ENCODE measurements around the gene SUFU. TPM values are rescaled to one million over a fixed set of nuclear protein-coding genes. Genes with fewer than 3 reads are reported as not detected.
"Not testable (repeated sequence)": the region's sequence is repeated elsewhere in the genome, so short reads cannot be mapped to it uniquely, and the experiment has no call there.

SUFU gene
- total RNA-seq, 1 donor from 2014 or later: 9.9 TPM

DNA sequence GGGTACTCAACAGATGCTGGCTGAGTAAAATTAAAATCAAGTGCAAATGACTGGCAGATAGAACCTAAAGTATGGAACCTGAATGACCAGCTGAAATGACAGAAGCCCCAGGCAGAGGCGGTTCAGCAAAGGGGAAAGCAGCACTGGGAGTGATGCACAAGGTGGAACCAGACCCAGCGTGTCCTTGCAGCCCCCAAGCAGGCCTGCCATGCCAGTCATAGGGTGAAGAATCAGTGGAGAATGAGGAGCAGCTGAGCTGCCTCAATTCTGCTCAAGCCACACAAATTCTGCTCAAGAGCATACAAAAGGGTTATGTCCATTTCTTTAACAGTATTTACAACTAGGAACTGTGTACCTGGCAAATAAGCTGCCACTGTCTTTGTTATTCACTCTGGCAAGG, 10.0 kb upstream of the SUFU start:
- intact Hi-C loops (cut with micrococcal nuclease): no loop called here
- Mint-ChIP-seq H3K4me1 (peaks cover 11% of the 10 kb centered on the region), H3K27me3 (no peaks in the 10 kb centered on the region), H3K4me3 (no peak overlapping the region), H3K27ac (no peak overlapping the region), H3K36me3 (ENCODE audit: low read depth) (peaks cover 11% of the 10 kb centered on the region), H3K9me3 (no peaks in the 10 kb centered on the region)
- DNase-seq: no peak

DNA sequence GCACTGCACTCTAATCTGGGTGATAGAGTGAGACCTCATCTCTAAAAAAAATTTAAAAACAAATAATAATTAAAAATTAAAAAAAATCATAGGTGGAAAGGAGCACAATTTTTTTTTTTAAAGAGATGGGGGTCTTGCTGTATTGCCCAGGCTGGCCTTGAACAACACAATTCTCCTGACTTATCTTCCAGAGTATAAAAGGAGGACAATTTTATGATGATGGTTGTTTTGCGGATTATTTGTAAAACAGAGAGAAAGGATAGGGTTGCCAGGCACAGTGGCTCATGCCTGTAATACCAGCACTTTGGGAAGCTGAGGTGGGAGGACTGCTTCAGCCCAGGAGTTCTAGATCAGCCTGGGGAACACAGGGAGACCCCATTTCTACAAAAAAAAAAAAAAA, 6.2 kb upstream of the SUFU start:
- H3K36me3 Mint-ChIP-seq (ENCODE audit: low read depth): peaks cover 12% of the 10 kb centered on the region
- intact Hi-C loops (cut with micrococcal nuclease): no loop called here
- H3K27me3 Mint-ChIP-seq: no peaks in the 10 kb centered on the region
- no peak for DNase-seq
- no peak overlapping the region for H3K27ac Mint-ChIP-seq
- H3K4me3 Mint-ChIP-seq: no peak overlapping the region
- H3K9me3 Mint-ChIP-seq: no peaks in the 10 kb centered on the region
- peaks cover 18% of the 10 kb centered on the region for H3K4me1 Mint-ChIP-seq

DNA sequence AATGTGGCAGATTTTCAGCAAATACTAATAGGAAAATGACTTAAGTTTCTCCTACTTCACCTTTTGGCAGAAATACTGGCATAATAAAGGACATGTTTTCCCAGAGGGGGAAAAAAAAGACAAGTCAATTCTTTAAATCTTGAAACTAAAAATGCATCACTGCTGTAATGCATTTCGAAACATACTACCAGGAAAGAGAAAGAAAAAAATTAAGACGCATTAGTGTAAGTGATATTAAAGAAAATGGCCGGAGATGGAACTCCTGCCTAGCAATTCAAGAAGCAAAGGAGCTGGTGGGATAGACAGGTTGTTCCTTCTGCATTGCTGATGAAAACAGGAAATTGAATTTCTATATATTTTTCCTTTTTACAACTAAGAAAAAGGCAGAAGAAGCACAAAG, 4.4 kb upstream of the SUFU start:
- Mint-ChIP-seq H3K27ac (no peak overlapping the region), H3K36me3 (ENCODE audit: low read depth) (peaks cover 7% of the 10 kb centered on the region)
- intact Hi-C loops (cut with micrococcal nuclease): no loop called here

DNA sequence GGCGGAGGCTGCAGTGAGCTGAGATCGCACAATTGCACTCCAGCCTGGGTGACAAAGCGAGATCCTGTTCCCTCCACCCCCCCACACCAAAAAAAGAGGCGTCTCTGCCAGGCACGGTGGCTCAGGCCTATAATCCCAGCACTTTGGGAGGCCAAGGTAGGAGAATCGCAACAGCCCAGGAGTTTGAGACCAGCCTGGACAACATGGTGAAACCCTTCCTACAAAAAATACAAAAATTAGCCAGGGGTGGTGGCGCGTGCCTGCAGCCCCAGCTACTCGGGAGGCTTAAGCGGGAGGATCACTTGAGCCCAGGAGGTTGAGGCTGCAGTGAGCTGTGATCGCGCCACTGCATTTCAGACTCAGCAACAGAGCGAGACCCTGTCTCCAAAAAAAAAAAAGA, 3.1 kb upstream of the SUFU start:
- not testable (repeated sequence) for H3K4me3 Mint-ChIP-seq, DNase-seq, H3K9me3 Mint-ChIP-seq, H3K27me3 Mint-ChIP-seq, H3K27ac Mint-ChIP-seq
- intact Hi-C loops (cut with micrococcal nuclease): loop anchor here (5.0 to 10.0 kb wide), 5 partner anchors 172 to 1438 kb away; partner anchors contain the start of genes ARMH3, BTRC, CNNM2 and KAZALD1
- peaks cover 13% of the 10 kb centered on the region for H3K36me3 Mint-ChIP-seq (ENCODE audit: low read depth)
- H3K4me1 Mint-ChIP-seq: peaks cover 23% of the 10 kb centered on the region

More for the DNA sequence above, 4.4 kb upstream of the SUFU start:
- Mint-ChIP-seq H3K4me1 (peaks cover 11% of the 10 kb centered on the region), H3K27me3 (no peaks in the 10 kb centered on the region), H3K9me3 (no peaks in the 10 kb centered on the region), H3K4me3 (no peak overlapping the region)
- DNase-seq: no peak

DNA sequence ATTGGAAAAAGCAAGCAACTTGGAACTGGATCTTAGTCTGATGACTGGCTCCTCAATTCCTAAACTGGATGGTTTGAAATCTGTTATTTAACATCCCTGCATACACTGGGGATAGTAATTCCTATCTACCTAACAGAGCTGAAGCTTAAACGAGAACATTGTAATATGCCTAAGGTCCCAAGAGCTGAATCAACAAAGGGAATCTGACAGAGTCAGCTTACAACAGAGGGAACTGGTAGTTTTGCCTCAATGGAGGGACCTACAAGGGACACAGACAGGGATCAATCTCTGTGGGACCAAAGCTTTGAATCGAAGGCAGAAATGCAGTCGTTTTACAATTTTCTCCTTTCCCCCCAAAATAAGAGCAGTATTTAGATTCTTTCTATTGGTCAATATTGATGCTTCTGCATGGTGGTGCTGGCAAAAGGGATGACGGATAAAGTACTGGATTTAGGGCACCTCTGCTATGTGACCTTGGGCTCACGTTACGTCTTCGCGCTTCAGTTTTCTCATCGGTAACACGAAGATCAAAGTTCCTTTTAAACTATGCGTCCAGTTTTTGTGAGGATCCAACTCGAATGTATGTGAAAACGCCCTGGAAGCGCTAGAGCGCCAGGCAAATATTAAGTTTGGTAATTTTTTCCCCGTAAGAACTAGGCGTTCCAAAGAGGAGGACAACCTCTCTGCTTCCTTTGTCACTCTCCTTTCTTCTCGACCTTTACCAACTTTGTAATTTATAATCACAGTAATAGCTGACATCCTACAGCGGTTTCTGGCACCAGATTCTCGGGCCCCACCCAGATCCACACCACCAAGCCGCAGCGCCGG, 2.4 kb upstream of the SUFU start:
- no peak overlapping the region for H3K27ac Mint-ChIP-seq
- H3K9me3 Mint-ChIP-seq: no peaks in the 10 kb centered on the region
- H3K36me3 Mint-ChIP-seq (ENCODE audit: low read depth): peaks cover 16% of the 10 kb centered on the region
- H3K4me3 Mint-ChIP-seq: no peak overlapping the region
- no peak for DNase-seq
- no peaks in the 10 kb centered on the region for H3K27me3 Mint-ChIP-seq
- intact Hi-C loops (cut with micrococcal nuclease): loop anchor here (1.0 to 10.0 kb wide), 20 partner anchors 40 to 1439 kb away; partner anchors contain the start of genes ARL3, ARMH3, BORCS7 and BTRC
- H3K4me1 Mint-ChIP-seq: peaks cover 23% of the 10 kb centered on the region

DNA sequence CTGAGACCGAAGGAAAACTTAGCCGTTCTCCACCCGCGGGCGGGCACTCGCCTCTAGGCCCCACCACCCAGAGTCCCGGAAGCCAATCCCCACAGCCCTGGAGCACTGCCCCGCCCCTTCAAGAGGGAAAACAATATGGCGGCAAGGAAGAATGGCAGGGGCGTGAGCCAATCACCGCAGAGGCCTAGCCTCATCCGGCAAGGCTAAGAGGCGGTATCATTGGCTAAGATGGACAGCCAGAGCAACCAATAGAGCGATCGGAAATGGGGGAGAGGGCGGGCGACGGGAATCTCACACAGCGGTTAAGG, 1.8 kb upstream of the SUFU start:
- Mint-ChIP-seq H3K9me3 (no peaks in the 10 kb centered on the region), H3K36me3 (ENCODE audit: low read depth) (peaks cover 21% of the 10 kb centered on the region), H3K27ac (no peak overlapping the region), H3K4me1 (peaks cover 24% of the 10 kb centered on the region), H3K4me3 (no peak overlapping the region), H3K27me3 (no peaks in the 10 kb centered on the region)
- peak; percentile 100 for DNase-seq
- intact Hi-C loops (cut with micrococcal nuclease): loop anchor here (1.0 to 10.0 kb wide), 20 partner anchors 41 to 1440 kb away; partner anchors contain the start of genes ARL3, ARMH3, BORCS7 and BTRC

DNA sequence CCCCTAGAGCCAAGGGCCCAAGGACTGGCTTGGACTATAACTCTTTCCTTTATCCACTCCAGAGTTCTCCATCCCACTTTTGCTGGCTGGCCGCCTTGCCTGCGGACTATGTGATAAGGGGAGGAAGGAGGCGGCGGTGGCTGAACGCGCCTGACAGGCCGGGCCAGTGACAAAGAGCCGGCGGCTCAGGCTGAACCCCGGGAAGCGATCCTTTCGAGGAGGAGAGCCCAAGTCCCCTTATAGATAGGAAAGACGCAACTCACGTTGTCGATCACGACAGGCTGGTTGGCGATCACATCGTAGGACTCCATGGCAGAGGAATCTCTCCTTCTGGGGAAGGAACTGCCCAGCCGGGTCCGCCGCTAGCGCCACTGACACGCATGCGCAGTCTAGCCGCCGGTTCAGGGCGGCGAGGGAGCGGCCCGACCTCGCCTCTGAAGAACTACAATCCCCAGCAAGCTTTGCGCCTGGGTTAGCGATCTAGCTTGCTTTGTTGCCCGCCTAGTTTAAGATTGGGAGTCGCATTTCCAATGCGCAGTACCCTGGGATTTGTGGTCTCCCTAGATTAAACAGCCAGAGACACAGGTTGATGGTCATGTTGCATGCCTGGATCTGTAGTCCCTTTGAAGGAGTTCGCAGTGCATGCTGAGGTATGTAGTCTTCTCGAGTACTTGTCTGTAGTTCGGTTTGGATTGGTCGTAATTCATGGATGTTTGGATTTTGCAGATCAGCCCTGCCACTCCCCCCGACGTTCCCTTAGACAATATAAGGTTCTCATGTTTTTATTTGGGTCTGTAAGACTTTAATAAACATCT, 1.2 kb upstream of the SUFU start, which contains the start of gene ACTR1A:
TSS of gene ACTR1A (minus strand) at position 376 of the 815 bp plus-strand sequence. CDS start at position 311, 65 bp downstream.
- Mint-ChIP-seq H3K4me3 (no peak within 1 kb of the TSS), H3K9me3 (no peaks in the 10 kb centered on the region), H3K4me1 (peaks cover 27% of the 10 kb centered on the region), H3K36me3 (ENCODE audit: low read depth) (peaks cover 22% of the 10 kb centered on the region), H3K27ac (peak within 1 kb of the TSS; percentile 60), H3K27me3 (no peaks in the 10 kb centered on the region)
- DNase-seq: peak; percentile 99
- intact Hi-C loops (cut with micrococcal nuclease): loop anchor here (1.0 to 10.0 kb wide), 22 partner anchors 41 to 1440 kb away; partner anchors contain the start of genes ARL3, ARMH3, BORCS7 and BTRC

DNA sequence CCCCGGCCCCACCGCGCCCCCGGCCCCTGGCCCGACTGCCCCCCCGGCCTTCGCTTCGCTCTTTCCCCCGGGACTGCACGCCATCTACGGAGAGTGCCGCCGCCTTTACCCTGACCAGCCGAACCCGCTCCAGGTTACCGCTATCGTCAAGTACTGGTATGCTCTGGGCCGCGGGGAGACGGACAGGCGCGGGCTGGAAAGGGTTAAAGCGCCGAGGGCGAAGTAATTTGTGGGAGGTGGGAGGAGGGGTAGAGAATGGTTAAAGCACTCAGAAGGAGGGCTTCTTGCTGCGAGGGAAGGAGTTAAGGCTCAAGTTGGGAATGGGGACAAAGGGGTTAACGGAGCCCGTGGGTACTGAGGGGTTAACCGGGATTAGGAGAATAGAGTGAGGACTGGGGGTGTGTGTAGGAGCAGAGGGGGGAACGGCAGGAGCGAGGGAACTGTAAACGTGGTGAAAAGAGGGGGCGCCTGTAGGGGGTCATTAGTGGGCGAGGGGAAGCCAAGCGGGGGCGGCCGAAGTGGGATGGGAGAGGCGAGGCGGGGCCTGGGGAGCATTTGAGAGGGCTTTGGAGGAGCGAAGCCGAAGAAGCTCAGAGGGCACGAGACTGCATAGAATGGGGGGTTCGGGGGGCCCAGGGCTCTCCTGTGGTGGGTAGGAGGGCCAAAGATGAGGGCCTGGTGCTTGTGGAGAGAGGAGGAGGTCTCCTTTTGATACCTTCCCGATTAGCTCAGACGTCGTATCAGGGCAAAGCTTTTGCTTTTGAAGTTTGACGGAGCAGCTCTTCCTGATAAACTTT, 605 bp downstream of the SUFU start:
- H3K4me3 Mint-ChIP-seq: no peak overlapping the region
- intact Hi-C loops (cut with micrococcal nuclease): loop anchor here (5.0 to 10.0 kb wide), 5 partner anchors 168 to 1442 kb away; partner anchors contain the start of genes ARMH3, BTRC, CNNM2 and KAZALD1
- peaks cover 23% of the 10 kb centered on the region for H3K4me1 Mint-ChIP-seq

DNA sequence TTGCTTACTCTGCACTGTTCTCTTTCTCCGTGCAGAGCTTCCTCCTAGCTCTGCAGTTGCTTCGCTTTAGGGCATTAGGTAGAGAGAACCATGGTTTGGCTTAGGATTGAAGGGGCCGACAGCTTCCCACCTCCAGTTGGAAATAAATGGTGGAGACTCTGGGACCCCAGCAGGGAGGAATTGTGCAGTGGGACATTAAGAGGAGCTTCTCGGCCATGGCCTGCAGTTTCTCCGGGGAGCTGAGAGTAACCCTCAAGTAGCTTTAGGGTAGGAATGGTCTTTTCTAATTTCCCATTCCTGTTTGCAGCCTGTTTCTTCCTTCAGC, 1.2 kb downstream of the SUFU start:
- Mint-ChIP-seq H3K27ac (peak overlapping the region; percentile 82), H3K4me1 (peaks cover 26% of the 10 kb centered on the region), H3K36me3 (ENCODE audit: low read depth) (peaks cover 23% of the 10 kb centered on the region), H3K27me3 (no peaks in the 10 kb centered on the region), H3K9me3 (no peaks in the 10 kb centered on the region), H3K4me3 (no peak overlapping the region)
- no peak for DNase-seq
- intact Hi-C loops (cut with micrococcal nuclease): loop anchor here (5.0 to 10.0 kb wide), 5 partner anchors 167 to 1443 kb away; partner anchors contain the start of genes ARMH3, BTRC, CNNM2 and KAZALD1

More for the DNA sequence above, 605 bp downstream of the SUFU start:
- Mint-ChIP-seq H3K27me3 (no peaks in the 10 kb centered on the region), H3K9me3 (no peaks in the 10 kb centered on the region), H3K27ac (peak overlapping the region; percentile 82), H3K36me3 (ENCODE audit: low read depth) (peaks cover 21% of the 10 kb centered on the region)
- DNase-seq: peak; percentile 76

DNA sequence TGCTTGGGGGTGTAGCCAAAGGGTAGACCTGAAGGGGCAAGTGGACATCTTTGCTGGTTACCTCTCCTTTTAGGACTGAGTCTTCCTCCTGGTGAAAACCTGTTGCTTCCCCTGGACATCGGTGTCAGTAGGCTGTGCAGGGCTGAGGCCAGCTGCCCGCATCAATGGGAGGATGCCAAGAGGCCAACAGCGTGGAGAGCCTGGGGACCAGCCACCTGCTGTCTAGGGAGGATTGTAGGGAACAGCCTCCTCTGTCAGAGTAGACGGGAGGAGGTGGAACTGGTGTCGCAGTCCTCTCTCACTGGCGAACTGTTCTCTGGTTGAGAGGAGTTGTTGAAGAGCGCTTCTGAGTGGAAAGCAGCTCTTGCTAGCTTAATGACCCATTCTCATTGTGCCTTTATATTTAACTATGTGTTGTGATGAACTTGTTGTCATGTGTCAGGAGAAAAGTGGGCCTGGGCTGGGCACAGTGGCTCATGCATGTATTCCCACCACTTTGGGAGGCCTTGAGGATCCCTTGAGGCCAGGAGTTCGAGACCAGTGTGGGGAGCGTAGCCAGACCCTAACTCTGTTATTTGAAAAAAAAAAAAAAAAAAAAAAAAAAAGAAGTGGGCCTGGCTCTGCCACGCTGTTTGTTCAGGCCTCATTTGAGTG, 1.8 kb downstream of the SUFU start:
- no peak overlapping the region for H3K4me3 Mint-ChIP-seq
- no peak for DNase-seq
- intact Hi-C loops (cut with micrococcal nuclease): loop anchor here (10.0 kb wide), 1 partner anchor 1151 kb away; the partner anchor contains the start of gene BTRC
- peak overlapping the region; percentile 40 for H3K27ac Mint-ChIP-seq
- H3K27me3 Mint-ChIP-seq: no peaks in the 10 kb centered on the region
- H3K4me1 Mint-ChIP-seq: peaks cover 26% of the 10 kb centered on the region
- no peaks in the 10 kb centered on the region for H3K9me3 Mint-ChIP-seq
- peaks cover 23% of the 10 kb centered on the region for H3K36me3 Mint-ChIP-seq (ENCODE audit: low read depth)

DNA sequence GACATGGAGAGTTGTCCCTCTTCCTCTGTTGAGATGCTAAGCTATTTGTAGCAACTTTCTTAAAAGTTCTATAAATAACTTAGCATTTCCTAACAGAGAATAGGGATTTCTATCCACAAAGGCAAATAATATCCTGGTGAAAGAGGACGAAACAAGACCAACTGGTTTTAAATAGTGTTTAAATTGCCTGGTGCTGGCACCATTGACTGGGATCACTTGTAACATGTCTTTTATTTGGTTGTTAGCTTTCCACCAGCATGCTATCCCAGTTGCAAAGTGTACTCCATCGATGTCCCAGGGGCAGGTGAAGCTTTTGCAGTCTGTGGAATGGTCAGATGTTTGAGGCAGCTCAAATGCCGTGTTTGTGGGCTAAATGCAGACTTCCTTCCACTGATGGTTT, 3.7 kb downstream of the SUFU start:
- H3K27me3 Mint-ChIP-seq: no peaks in the 10 kb centered on the region
- no peak overlapping the region for H3K4me3 Mint-ChIP-seq
- H3K27ac Mint-ChIP-seq: no peak overlapping the region
- H3K9me3 Mint-ChIP-seq: no peaks in the 10 kb centered on the region
- H3K36me3 Mint-ChIP-seq (ENCODE audit: low read depth): peaks cover 31% of the 10 kb centered on the region
- H3K4me1 Mint-ChIP-seq: peaks cover 36% of the 10 kb centered on the region
- DNase-seq: no peak
- intact Hi-C loops (cut with micrococcal nuclease): loop anchor here (10.0 kb wide), 1 partner anchor 1153 kb away; the partner anchor contains the start of gene BTRC

DNA sequence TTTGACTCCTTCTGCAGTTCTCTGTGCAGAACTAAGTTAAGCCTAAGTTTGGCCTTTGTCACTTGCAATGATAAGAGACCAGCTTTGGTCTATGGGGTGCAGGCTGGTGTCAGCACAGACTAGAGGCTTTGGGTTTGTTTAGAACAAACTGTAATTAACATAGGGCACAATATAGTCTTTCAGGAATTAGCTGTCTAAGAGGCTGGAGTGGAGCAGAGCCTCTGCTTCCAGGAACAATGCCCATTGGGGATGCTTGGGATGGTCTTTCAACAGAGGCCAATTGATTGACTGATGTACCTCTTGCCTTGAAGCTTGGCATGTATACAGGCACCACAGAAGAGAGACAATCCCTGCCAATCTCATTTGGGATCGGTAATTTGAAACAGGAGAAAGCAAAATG, 4.7 kb downstream of the SUFU start:
- intact Hi-C loops (cut with micrococcal nuclease): loop anchor here (10.0 kb wide), 1 partner anchor 1154 kb away; the partner anchor contains the start of gene BTRC
- DNase-seq: no peak
- no peak overlapping the region for H3K4me3 Mint-ChIP-seq
- no peak overlapping the region for H3K27ac Mint-ChIP-seq
- H3K9me3 Mint-ChIP-seq: no peaks in the 10 kb centered on the region
- H3K27me3 Mint-ChIP-seq: no peaks in the 10 kb centered on the region
- peaks cover 31% of the 10 kb centered on the region for H3K36me3 Mint-ChIP-seq (ENCODE audit: low read depth)
- peaks cover 36% of the 10 kb centered on the region for H3K4me1 Mint-ChIP-seq

DNA sequence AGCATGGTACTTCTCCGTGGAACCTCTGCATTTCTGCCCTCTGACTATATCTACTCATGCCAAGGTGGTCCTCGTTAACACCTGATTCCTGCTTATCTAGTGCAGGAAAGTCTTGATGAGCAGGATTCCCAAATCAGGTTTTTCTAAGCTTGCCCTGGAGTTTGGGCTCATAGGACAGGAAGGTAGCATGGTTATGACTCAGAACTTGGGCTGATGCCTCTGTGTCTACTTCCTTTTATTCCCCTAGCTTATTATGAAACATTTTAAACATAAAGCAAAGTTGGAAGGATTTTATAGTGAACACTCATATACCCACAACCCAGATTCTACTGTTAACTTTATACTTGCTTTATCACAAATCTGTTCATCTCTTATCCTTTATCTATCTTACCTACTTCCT, 5.6 kb downstream of the SUFU start:
- intact Hi-C loops (cut with micrococcal nuclease): loop anchor here (10.0 kb wide), 1 partner anchor 1155 kb away; the partner anchor contains the start of gene BTRC
- no peak overlapping the region for H3K4me3 Mint-ChIP-seq
- peaks cover 33% of the 10 kb centered on the region for H3K36me3 Mint-ChIP-seq (ENCODE audit: low read depth)
- no peaks in the 10 kb centered on the region for H3K9me3 Mint-ChIP-seq
- DNase-seq: no peak
- no peak overlapping the region for H3K27ac Mint-ChIP-seq
- peaks cover 34% of the 10 kb centered on the region for H3K4me1 Mint-ChIP-seq
- no peaks in the 10 kb centered on the region for H3K27me3 Mint-ChIP-seq
